Measurements from ENCODE around the gene AMPH. TPM values are rescaled to one million over a fixed set of nuclear protein-coding genes. Genes with fewer than 3 reads are reported as not detected.
"Not testable (repeated sequence)": the region's sequence is repeated elsewhere in the genome, so short reads cannot be mapped to it uniquely, and the experiment has no call there.

AMPH gene
- total RNA-seq, 4 donors from 2014 or later: 0.18 to 12.4 (median 2.5) TPM

DNA sequence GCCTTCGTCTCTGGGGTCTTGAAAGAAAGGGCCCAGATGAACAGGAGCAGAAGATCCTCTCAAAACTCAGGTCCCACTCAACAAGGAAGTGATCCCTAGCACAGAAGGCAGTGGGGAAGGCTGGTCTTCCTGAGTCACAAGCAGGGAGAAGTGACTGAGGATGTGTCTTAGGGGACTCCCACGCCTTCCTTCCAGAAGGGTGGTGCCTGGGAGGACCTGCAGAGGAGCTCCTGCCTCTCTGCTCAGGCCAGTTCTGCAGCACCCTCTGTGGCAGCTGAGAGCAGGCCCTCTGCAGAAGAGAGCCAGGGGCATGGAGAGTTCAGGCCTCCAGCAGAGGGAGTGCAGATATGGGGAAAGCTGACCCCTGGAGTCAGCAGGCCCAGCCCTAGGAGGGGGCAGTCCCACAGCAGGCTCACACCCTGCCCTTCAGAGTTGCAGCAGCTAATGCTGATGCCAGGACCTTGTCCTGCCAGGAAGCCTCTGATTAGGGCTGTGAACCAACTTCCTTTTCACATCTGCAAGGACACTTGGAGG is 289.9 kb downstream of the AMPH start:
- H3K4me3 ChIP-seq, H3K9me3 ChIP-seq, H3K4me1 ChIP-seq, H3K27me3 ChIP-seq, H3K36me3 ChIP-seq: not testable (repeated sequence)
- peak overlapping the region in 3 of 4 donors; percentile 7 to 62 (median 28) for H3K27ac ChIP-seq
- TF ChIP-seq, protein P1, sequence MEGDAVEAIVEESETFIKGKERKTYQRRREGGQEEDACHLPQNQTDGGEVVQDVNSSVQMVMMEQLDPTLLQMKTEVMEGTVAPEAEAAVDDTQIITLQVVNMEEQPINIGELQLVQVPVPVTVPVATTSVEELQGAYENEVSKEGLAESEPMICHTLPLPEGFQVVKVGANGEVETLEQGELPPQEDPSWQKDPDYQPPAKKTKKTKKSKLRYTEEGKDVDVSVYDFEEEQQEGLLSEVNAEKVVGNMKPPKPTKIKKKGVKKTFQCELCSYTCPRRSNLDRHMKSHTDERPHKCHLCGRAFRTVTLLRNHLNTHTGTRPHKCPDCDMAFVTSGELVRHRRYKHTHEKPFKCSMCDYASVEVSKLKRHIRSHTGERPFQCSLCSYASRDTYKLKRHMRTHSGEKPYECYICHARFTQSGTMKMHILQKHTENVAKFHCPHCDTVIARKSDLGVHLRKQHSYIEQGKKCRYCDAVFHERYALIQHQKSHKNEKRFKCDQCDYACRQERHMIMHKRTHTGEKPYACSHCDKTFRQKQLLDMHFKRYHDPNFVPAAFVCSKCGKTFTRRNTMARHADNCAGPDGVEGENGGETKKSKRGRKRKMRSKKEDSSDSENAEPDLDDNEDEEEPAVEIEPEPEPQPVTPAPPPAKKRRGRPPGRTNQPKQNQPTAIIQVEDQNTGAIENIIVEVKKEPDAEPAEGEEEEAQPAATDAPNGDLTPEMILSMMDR (IDR thresholded peaks at IDR 0.05): peak in 1 of 6 experiments; percentile 17
- peak in 1 of 3 donors; percentile 55 for DNase-seq

- H3K4me3 ChIP-seq: no peak overlapping the region
- H3K9me3 ChIP-seq: no peaks in the 10 kb centered on the region
- no peaks in the 10 kb centered on the region for H3K36me3 ChIP-seq
- H3K4me1 ChIP-seq: peaks cover 0 to 7% (median 0%) of the 10 kb centered on the region in 4 donors
- TF ChIP-seq, protein P1 (IDR thresholded peaks at IDR 0.05): no peak
- TF ChIP-seq POLR2A (IDR thresholded peaks at IDR 0.05): no peak
- DNase-seq: no peak
- H3K27ac ChIP-seq: peak overlapping the region in 1 of 4 donors; percentile 3
- no peaks in the 10 kb centered on the region for H3K27me3 ChIP-seq
These were observed 291.0 kb downstream of the AMPH start for GRCh38 chr7:38339953-38340819.

GRCh38 chr7:38336148-38336515 is 295.0 kb downstream of the AMPH start:
- not testable (repeated sequence) for H3K4me1 ChIP-seq, H3K36me3 ChIP-seq, DNase-seq, H3K27me3 ChIP-seq, H3K9me3 ChIP-seq
- H3K4me3 ChIP-seq: peak overlapping the region in 2 of 4 donors; percentile 9 to 29
- peak overlapping the region in 3 of 4 donors; percentile 2 to 63 (median 15) for H3K27ac ChIP-seq

GRCh38 chr7:38335492-38336147 is 295.6 kb downstream of the AMPH start:
- TF ChIP-seq POLR2A (IDR thresholded peaks at IDR 0.05): peak in 1 of 2 donors; percentile 12
- TF ChIP-seq, protein P1 (IDR thresholded peaks at IDR 0.05): peak; percentile 81 to 96 (median 88)
- peak overlapping the region in 3 of 4 donors; percentile 9 to 29 (median 16) for H3K4me3 ChIP-seq
- H3K27ac ChIP-seq: peak overlapping the region in 3 of 4 donors; percentile 2 to 63 (median 15)
- DNase-seq: peak; percentile 81 to 94 (median 87)
- no peaks in the 10 kb centered on the region for H3K27me3 ChIP-seq
- peaks cover 0 to 7% (median 0%) of the 10 kb centered on the region in 4 donors for H3K4me1 ChIP-seq
- H3K36me3 ChIP-seq: no peaks in the 10 kb centered on the region
- H3K9me3 ChIP-seq: no peaks in the 10 kb centered on the region

DNA sequence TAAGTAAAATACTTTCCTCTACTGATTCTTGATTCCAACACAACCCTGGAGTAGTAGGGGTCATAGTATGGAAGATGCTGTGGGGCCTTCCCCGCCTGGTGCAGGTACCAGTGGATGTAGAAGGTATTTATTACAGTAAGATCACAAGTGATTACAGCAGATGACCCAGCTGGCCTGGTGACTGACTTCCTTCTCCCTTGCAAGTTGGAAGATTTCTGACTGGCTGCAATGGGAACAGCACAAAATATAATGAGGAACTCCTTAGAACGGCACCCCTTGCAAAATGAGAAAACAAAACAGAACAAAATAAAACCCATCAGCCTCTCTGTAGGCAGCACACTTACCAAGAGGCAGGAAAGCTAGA is 296.1 kb downstream of the AMPH start:
- peak in 1 of 3 donors; percentile 55 for DNase-seq
- H3K9me3 ChIP-seq: no peaks in the 10 kb centered on the region

More for the DNA sequence above, 296.1 kb downstream of the AMPH start:
- H3K36me3 ChIP-seq: no peaks in the 10 kb centered on the region
- peaks cover 0 to 7% (median 0%) of the 10 kb centered on the region in 4 donors for H3K4me1 ChIP-seq
- H3K4me3 ChIP-seq: peak overlapping the region in 2 of 4 donors; percentile 9 to 16
- H3K27ac ChIP-seq: peak overlapping the region in 3 of 4 donors; percentile 2 to 63 (median 43)
- TF ChIP-seq, protein P1 (IDR thresholded peaks at IDR 0.05): no peak
- TF ChIP-seq POLR2A (IDR thresholded peaks at IDR 0.05): no peak
- no peaks in the 10 kb centered on the region for H3K27me3 ChIP-seq
